ENCODE measurements around the gene DIPK2B.
A peak's percentile ranks its signal among the peaks of the same experiment; 100 is the strongest.

DIPK2B gene

GRCh38 chrX:45200741-45201234 is at the start of gene DIPK2B:
TSS of gene DIPK2B (minus strand) at chrX:45200876. CDS start at chrX:45200826, 50 bp downstream.
- Mint-ChIP-seq H3K4me1 (peaks cover 2% of the 10 kb centered on the region), H3K27ac (no peak within 1 kb of the TSS), H3K27me3 (peaks cover 20% of the 10 kb centered on the region), H3K36me3 (ENCODE audit: low read depth) (no peaks in the 10 kb centered on the region), H3K9me3 (no peaks in the 10 kb centered on the region), H3K4me3 (no peak within 1 kb of the TSS)
- DNase-seq, result no peak
- ATAC-seq, result no peak

- Mint-ChIP-seq H3K27me3 (no peaks in the 10 kb centered on the region), H3K36me3 (ENCODE audit: low read depth) (no peaks in the 10 kb centered on the region), H3K4me3 (no peak overlapping the region), H3K27ac (no peak overlapping the region), H3K9me3 (no peaks in the 10 kb centered on the region), H3K4me1 (peaks cover 3% of the 10 kb centered on the region)
- DNase-seq (no peak), ATAC-seq (no peak)
These were observed 39.6 kb upstream of the DIPK2B start for GRCh38 chrX:45240301-45240700.

- Mint-ChIP-seq H3K4me1 (peaks cover 5% of the 10 kb centered on the region), H3K36me3 (ENCODE audit: low read depth) (no peaks in the 10 kb centered on the region), H3K4me3 (no peak overlapping the region), H3K27me3 (no peaks in the 10 kb centered on the region), H3K9me3 (no peaks in the 10 kb centered on the region), H3K27ac (no peak overlapping the region)
- DNase-seq (no peak), ATAC-seq (no peak)
These were observed 37.8 kb upstream of the DIPK2B start for GRCh38 chrX:45238489-45238888.

GRCh38 chrX:45233531-45233930 is 32.9 kb upstream of the DIPK2B start:
- DNase-seq (no peak), ATAC-seq (no peak)
- Mint-ChIP-seq H3K36me3 (ENCODE audit: low read depth) (no peaks in the 10 kb centered on the region), H3K9me3 (no peaks in the 10 kb centered on the region), H3K27me3 (no peaks in the 10 kb centered on the region), H3K4me3 (no peak overlapping the region), H3K27ac (no peak overlapping the region), H3K4me1 (peaks cover 29% of the 10 kb centered on the region)

GRCh38 chrX:45232139-45232538 is 31.5 kb upstream of the DIPK2B start:
- Mint-ChIP-seq H3K27me3 (no peaks in the 10 kb centered on the region), H3K9me3 (no peaks in the 10 kb centered on the region), H3K36me3 (ENCODE audit: low read depth) (no peaks in the 10 kb centered on the region), H3K4me3 (no peak overlapping the region), H3K4me1 (peaks cover 26% of the 10 kb centered on the region), H3K27ac (no peak overlapping the region)
- DNase-seq, result no peak
- no peak for ATAC-seq

GRCh38 chrX:45230410-45230809 is 29.7 kb upstream of the DIPK2B start:
- Mint-ChIP-seq H3K9me3 (no peaks in the 10 kb centered on the region), H3K4me1 (peaks cover 26% of the 10 kb centered on the region), H3K4me3 (no peak overlapping the region), H3K36me3 (ENCODE audit: low read depth) (no peaks in the 10 kb centered on the region), H3K27me3 (no peaks in the 10 kb centered on the region), H3K27ac (no peak overlapping the region)
- DNase-seq (no peak), ATAC-seq (no peak)

- H3K36me3 Mint-ChIP-seq (ENCODE audit: low read depth), result no peaks in the 10 kb centered on the region
- H3K27ac Mint-ChIP-seq, result no peak overlapping the region
- no peaks in the 10 kb centered on the region for H3K9me3 Mint-ChIP-seq
- no peaks in the 10 kb centered on the region for H3K27me3 Mint-ChIP-seq
- ATAC-seq, result no peak
- H3K4me3 Mint-ChIP-seq, result no peak overlapping the region
- peaks cover 26% of the 10 kb centered on the region for H3K4me1 Mint-ChIP-seq
- no peak for DNase-seq
These were observed 28.7 kb upstream of the DIPK2B start for GRCh38 chrX:45229348-45229747.

GRCh38 chrX:45228126-45228525 is 27.4 kb upstream of the DIPK2B start:
- DNase-seq, result no peak
- Mint-ChIP-seq H3K4me1 (peaks cover 21% of the 10 kb centered on the region), H3K27me3 (no peaks in the 10 kb centered on the region), H3K4me3 (no peak overlapping the region), H3K27ac (no peak overlapping the region), H3K9me3 (no peaks in the 10 kb centered on the region), H3K36me3 (ENCODE audit: low read depth) (no peaks in the 10 kb centered on the region)
- no peak for ATAC-seq

- Mint-ChIP-seq H3K27me3 (peaks cover 6% of the 10 kb centered on the region), H3K36me3 (ENCODE audit: low read depth) (no peaks in the 10 kb centered on the region), H3K27ac (no peak overlapping the region), H3K4me1 (peaks cover 2% of the 10 kb centered on the region), H3K4me3 (no peak overlapping the region), H3K9me3 (no peaks in the 10 kb centered on the region)
- ATAC-seq, result no peak
- DNase-seq, result no peak
These were observed 7.6 kb upstream of the DIPK2B start for GRCh38 chrX:45208121-45208856.

GRCh38 chrX:45202171-45202570 is 1.5 kb upstream of the DIPK2B start:
- ATAC-seq (no peak), DNase-seq (no peak)
- Mint-ChIP-seq H3K4me3 (no peak overlapping the region), H3K9me3 (no peaks in the 10 kb centered on the region), H3K27ac (no peak overlapping the region), H3K36me3 (ENCODE audit: low read depth) (no peaks in the 10 kb centered on the region), H3K27me3 (peaks cover 23% of the 10 kb centered on the region), H3K4me1 (peaks cover 2% of the 10 kb centered on the region)

- Mint-ChIP-seq H3K9me3 (no peaks in the 10 kb centered on the region), H3K4me1 (no peaks in the 10 kb centered on the region), H3K27me3 (peaks cover 17% of the 10 kb centered on the region), H3K36me3 (ENCODE audit: low read depth) (no peaks in the 10 kb centered on the region), H3K4me3 (no peak overlapping the region), H3K27ac (no peak overlapping the region)
- DNase-seq (no peak), ATAC-seq (no peak)
These were observed 2.0 kb downstream of the DIPK2B start for GRCh38 chrX:45198706-45199105.

GRCh38 chrX:45198301-45198700 is 2.4 kb downstream of the DIPK2B start:
- DNase-seq (no peak), ATAC-seq (no peak)
- H3K9me3 Mint-ChIP-seq, result no peaks in the 10 kb centered on the region
- H3K4me1 Mint-ChIP-seq, result no peaks in the 10 kb centered on the region
- H3K4me3 Mint-ChIP-seq, result no peak overlapping the region
- peaks cover 17% of the 10 kb centered on the region for H3K27me3 Mint-ChIP-seq
- H3K36me3 Mint-ChIP-seq (ENCODE audit: low read depth), result no peaks in the 10 kb centered on the region
- no peak overlapping the region for H3K27ac Mint-ChIP-seq

GRCh38 chrX:45196701-45197100 is 4.0 kb downstream of the DIPK2B start:
- H3K27ac Mint-ChIP-seq, result no peak overlapping the region
- H3K36me3 Mint-ChIP-seq (ENCODE audit: low read depth), result no peaks in the 10 kb centered on the region
- H3K4me3 Mint-ChIP-seq, result no peak overlapping the region
- DNase-seq, result no peak
- no peak for ATAC-seq
- peaks cover 4% of the 10 kb centered on the region for H3K4me1 Mint-ChIP-seq
- H3K27me3 Mint-ChIP-seq, result peaks cover 10% of the 10 kb centered on the region
- no peaks in the 10 kb centered on the region for H3K9me3 Mint-ChIP-seq

GRCh38 chrX:45191820-45192409 is 8.8 kb downstream of the DIPK2B start:
- no peak overlapping the region for H3K4me3 Mint-ChIP-seq
- H3K27ac Mint-ChIP-seq, result no peak overlapping the region
- H3K27me3 Mint-ChIP-seq, result no peaks in the 10 kb centered on the region
- H3K4me1 Mint-ChIP-seq, result peaks cover 20% of the 10 kb centered on the region
- no peak for DNase-seq
- no peak for ATAC-seq
- no peaks in the 10 kb centered on the region for H3K36me3 Mint-ChIP-seq (ENCODE audit: low read depth)
- H3K9me3 Mint-ChIP-seq, result no peaks in the 10 kb centered on the region

GRCh38 chrX:45191383-45191782 is 9.3 kb downstream of the DIPK2B start:
- Mint-ChIP-seq H3K27me3 (no peaks in the 10 kb centered on the region), H3K36me3 (ENCODE audit: low read depth) (no peaks in the 10 kb centered on the region), H3K4me1 (peaks cover 23% of the 10 kb centered on the region), H3K4me3 (no peak overlapping the region), H3K27ac (peak overlapping the region; percentile 40), H3K9me3 (no peaks in the 10 kb centered on the region)
- ATAC-seq (no peak), DNase-seq (no peak)

Measured in activated naive CD8-positive, alpha-beta T cell treated with anti-CD3 and anti-CD28 coated beads, Interleukin-2, amount 50 U/mL, for 24 hours (primary cell).